IPS DF 19.7 (cell line): Measurements from ENCODE around the gene SARS2.
"Not testable (repeated sequence)": the region's sequence is repeated elsewhere in the genome, so short reads cannot be mapped to it uniquely, and the experiment has no call there.

ENCODE experiments used
- DNase-seq: peaks from one replicate; pipeline ENCODE4 v3.0.0-alpha.2; 2013; ENCODE audit warnings: low read depth, low spot score

The SARS2 gene

DNA sequence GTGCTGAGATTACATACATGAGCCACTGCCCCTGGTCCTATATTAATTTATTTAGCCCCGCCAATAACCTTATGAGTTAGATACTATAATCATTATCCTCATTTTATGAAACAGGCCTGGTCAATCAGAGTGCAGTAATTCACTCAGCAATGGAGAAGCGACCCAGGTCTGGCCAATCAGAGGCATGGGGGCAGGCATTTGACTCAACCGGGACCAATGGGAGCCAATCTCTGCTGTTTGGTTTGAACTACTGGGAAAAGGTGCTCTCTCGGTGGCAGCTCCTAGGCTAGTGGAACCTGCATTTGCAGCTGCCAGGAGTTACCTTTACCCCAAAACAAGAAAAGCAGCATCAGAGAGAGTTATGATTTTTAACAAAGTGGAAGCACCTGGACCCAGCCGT, 37.7 kb downstream of the SARS2 start:
- DNase-seq, result no peak

DNA sequence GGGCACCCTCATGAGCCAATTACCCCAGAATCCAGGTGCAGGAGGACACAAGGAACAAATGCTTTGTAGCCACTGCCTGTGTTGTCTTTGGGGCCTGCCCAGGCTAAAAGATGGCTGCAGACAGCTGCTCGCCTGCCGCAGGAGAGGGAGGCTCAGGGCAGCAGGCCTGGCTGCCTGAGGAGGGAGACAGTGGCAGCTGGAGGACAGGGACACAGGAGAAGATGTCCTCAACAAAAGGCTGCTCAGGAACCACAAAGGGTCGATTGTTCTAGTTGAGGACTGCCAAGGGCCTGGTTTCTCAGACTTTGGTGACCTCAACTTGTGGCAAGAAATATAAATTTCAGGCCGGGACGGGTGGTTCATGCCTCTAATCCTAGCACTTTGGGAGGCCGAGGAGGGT, 38.8 kb downstream of the SARS2 start:
- no peak for DNase-seq

- no peak for DNase-seq
These were observed 39.9 kb downstream of the SARS2 start for GRCh38 chr19:38890686-38891085.

DNA sequence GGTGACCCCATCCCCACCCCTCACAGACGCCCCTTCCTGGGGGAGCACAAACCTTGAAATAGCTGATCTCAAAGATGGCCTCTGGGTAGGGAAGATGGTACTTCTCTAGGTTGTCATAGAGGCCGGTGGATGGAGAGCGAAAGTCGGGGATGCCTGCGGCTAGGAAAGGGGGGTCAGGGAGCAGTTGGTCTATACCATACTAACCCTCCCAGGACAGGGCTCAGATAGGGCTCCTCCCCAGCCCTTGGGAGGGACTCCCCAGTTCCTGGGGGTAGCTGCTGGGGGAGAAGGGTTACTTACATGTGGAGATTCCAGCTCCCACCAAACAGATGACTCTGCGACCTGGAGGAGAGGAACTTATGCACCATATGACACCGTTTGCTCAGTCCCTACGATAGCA, 40.8 kb downstream of the SARS2 start:
- DNase-seq, result no peak

DNA sequence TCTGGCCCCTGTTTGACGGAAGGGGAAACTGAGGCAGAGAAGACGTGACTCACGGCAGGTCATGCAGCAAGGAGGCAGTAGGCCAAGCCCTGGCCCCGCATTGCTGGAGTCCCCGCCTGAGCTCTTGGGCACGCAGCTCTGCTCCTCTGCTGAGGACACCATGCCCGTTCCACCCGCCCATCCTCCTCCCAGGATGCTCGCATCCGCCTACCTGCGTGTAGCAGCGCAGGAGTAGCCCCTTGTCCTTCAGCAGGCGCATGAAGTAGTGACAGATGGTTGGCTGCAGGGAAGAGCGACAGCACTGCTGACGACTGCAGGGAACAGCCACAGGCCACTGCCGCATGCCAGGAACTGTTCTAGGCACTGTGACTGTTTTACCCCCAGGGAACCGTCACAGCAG, 41.7 kb downstream of the SARS2 start:
- DNase-seq, result no peak

- DNase-seq, result not testable (repeated sequence)
These were observed 45.9 kb downstream of the SARS2 start for GRCh38 chr19:38884691-38885090.

DNA sequence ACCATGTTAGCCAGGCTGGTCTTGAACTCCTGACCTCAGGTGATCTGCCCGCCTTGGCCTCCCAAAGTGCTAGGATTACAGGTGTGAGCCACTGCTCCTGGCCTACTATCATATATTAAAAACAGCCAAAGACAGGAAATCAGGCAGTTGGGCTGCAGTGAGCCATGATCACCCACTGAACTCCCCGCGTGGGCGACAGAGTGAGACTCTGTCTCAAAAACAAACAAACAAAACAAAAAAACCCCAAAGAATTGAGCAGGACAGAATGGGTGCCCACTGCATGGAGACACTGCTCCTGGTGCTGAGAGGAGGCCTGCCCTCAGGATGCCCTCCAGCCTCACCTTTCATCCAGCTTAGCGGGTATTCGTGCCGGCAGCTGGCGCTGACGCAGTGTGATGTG, 47.3 kb downstream of the SARS2 start:
- DNase-seq, result no peak

DNA sequence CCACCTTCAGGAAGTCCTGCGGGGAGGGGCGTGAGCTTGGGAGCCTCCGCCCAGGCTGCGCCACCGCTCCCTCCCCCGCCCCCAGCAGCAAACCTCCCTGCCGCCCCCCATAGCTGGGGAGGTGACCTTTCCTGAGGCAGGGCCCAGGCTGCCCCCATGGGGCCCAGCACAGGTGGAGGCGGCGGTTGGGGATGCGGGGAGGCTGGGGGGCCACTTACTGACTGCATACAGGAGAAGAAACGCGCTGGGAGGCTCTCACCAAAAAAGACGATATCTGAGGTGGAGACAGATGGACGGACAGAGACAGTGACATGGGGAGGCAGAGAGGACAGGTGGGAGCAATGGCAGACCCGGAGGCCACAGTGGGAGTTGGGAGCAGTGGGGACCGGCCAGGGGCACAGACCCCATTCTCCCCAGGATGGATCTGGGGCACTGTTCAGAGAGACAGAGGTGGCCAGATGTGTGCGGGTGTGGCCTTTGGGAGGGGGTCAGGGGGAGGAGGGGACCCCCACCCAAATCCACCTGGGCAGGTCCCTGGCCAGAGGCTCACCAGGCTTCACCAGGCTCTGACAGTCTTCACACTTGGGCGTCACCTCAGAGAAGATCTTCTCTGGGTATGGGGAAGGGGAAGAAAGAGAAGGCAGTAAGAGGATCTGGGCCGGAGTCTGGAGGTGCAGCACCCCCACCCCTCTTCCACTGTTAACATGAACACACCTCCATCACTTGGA, 49.5 kb downstream of the SARS2 start:
- no peak for DNase-seq

DNA sequence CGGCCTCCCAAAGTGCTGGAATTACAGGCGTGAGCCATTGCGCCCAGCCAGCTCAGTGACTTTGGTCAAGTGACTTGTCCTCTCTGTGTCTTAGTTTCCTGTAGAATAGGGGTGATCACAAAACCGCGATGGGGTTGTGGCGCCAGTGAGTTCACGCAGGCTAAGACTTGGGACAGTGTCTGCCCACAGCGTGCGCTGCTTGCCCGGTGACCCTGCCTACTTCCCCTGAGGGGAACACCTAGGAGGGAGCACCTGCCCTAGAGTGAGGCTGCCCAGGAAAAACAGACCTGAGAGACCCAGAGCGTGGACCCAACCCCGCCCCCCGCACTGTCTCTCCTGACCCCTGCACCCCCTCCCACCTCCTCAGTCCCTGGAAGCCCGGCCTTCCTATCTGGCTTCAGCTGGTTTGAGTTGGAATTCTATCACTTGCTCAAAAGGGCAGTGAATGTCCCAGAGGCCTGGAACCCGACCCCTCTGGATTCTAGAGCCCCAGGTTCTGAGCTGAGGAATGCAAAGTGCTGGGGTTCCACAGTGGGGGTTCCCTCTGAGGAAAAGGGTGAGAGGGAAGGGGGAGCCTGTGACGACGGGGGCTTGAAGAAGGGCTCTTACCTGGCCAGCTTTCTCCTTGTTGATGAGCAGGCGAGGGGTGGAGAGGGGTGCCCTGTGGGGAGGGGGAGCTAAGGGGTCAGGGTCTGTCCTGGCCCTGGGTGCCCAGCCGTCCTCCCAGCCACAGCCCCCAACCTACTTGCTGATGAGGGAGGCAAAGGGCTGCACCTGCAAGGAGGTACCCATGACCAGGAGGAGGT, 50.3 kb downstream of the SARS2 start:
- DNase-seq, result no peak

DNA sequence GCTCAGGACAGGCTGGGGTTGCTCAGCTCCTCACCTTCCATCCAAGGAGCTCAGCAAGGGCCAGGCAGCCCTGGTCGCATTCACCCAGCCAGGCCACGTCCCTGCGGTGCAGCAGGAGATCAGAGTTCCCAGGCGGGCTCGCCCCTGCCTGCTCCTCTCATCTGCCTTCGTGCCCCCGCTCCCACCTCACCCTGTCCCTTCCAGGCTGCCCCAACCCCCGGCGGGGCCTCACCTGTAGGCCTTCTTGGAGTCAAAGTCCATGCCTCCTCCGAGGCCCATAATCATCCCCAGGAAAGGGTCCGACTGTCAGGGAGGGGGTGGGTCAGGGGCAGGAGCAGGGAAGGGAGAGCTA, 51.2 kb downstream of the SARS2 start:
- no peak for DNase-seq

GRCh38 chr19:38878575-38879399, 51.8 kb downstream of the SARS2 start:
- DNase-seq, result no peak

DNA sequence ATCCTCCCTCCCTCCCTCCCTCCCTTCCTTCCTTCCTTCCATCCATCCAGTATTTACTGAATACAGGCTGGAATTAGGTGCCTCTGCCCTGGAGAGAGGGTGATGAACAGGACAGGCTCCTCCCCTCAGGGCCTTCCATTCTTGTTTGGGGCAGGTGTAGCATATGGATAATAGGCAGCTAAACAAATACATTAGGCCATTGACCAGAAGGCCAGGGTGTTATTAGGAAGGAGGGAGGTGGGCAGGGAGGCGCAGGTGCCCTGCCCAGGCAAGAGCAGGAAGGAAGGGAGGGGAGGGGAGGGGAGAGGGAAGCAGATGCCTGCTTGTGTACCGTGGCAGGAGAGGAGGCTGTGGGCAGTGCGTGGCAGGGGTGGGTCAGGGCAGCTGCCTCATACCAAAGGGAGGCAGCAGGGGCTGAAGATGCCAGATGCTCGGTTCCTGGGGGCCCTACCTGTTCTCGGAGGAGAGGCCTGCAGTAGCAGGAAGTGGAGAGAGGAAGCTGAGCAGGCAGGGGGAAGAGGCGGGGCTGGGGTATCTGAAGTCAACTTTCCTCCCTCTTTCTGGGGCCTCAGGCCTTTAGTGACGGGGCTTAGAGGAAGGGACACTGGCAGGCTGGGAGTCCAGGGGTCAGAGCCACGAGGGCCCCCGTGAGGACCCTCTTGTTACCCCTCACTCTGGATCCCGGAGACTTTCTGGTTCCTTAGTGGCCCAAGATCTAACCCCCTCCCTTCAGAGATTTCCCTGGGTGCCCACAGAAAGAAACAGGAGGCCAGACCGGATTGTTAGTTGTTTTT, 52.6 kb downstream of the SARS2 start, which contains the start of gene RINL:
Gene RINL (minus strand): TSS at position 495 of the 794 bp plus-strand sequence. CDS start 1,533 bp downstream, outside the sequence.
- DNase-seq, result no peak

DNA sequence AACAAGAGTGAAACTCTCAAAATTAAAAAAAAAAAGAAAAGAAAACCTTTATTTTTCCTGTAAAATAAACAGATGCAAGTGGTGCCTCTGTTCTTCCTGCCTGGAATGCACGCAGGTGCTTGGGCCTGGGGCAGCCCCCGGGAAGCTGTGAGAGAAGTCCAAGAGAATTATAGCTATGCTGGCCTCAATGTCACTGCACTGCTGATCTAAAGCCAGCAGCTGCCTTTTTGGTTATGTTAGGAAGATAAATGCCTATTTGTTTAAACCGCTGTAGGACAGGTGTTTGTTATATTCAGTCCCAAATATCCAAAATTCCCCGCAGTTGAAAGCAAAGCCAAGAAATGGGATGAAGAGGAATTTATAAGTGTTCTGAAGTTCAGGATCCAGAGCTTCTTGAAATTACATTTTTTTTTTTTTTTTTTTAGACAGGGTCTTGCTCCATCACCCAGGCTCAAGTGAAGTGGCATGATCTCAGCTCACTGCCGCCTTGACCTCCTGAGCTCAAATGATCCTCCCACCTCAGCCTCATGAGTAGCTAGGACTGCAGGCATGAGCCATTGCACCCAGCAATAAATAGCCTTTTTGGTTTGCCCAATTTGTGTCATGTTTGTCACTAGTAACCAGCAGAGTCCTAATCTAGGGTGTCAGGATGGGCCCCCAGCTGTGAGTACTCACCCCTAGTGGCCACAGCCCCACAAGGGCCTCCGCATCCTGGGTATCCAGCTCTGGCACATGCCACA, 54.7 kb downstream of the SARS2 start:
- DNase-seq, result no peak

DNA sequence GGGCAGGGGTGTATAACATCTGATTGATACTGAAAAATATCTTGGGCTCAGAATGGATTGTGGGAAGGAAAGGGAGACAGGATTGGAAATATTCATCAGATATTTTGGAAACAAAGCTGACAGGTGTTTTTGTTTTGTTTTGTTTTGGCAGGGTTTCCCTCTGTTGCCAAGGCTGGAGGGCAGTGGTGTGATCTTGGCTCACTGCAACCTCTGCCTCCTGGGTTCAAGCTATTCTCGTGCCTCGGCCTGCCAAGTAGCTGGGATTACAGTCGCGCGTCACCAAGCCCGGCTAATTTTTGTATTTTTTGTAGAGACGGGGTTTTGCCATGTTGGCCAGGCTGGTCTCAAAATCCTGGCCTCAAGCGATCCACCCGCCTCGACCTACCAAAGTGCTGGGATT, 57.2 kb downstream of the SARS2 start:
- DNase-seq, result not testable (repeated sequence)

GRCh38 chr19:38870612-38871011, 60.0 kb downstream of the SARS2 start:
- no peak for DNase-seq

DNA sequence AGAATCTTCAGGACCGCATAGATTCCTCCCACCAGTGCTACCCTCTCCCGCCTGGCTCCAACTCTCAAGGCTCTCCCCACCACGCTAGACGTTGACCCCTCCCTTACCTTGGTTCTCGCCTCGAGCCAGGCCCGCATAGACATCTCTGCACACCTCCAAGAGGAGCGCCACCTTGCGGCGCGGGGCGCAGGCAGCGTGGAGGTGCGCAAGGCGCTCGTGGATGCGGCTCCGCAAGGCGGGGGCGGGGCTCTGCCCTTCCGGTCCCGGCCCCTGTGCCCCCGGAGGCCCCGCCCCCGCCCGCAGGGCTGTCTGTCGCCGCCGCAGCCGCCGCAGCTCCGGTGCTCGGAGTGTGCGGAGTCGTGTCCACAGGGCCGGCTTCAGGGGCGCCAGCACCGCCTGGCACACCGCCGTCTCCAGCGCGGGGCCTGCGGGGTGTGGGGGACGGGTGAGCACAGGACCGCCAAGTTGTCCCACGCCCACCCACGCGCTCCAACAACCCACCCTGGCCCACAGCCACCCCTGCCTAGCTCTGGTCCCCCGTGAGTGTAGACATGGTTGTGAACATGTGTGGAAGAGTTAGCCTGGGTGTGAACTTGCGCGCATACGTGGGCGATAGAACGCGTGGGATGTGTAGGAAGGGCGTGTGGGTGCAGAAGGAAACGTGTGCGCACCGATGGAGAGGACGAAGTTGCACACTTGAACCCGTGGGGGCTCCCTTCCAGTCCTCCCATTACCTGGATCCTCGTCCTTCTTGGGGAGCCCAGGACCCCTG, 60.5 kb downstream of the SARS2 start:
- no peak for DNase-seq

- DNase-seq, result no peak
These were observed 61.3 kb downstream of the SARS2 start for GRCh38 chr19:38869160-38869835.

- DNase-seq, result no peak
These were observed 62.0 kb downstream of the SARS2 start for GRCh38 chr19:38868551-38868950.

GRCh38 chr19:38867171-38867780, 63.3 kb downstream of the SARS2 start:
- no peak for DNase-seq
